ENCODE measurements around the gene BOC. TPM values are rescaled to one million over a fixed set of nuclear protein-coding genes. Genes with fewer than 3 reads are reported as not detected.

BOC gene
- total and polyA plus RNA-seq, 2 of the 4 experiments (the other 2 are of a cell fraction), result 6.8 to 15.2 TPM

DNA sequence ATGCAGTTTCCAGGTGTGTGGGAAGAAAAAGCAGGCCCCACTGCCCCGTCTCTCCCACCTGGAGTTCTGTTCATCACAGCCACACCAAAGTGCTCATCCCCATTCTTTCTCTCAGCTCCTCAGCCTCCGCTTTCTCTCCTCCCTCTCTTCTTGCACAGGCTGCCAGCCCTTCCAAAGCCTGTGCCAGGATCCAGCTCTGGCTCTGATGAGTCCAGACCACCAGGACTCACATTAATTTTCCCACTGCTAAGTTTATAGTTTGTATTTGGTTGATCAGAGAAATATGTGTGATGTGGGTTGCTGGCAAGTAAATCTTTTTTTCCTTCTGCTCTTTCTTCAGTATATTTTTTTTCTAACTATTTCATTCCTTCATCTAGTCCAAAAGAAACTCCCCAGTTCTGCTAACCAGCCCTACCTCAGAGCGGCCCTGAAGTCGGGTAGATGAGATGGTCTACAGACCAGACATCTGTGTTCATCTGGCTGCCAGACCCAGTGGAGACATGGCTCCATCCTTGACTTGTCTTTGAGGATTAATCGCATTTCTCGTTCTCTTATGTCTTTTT, 49.8 kb downstream of the BOC start:
- TF ChIP-seq SMC3 (IDR thresholded peaks at IDR 0.05; ENCODE audit: low read depth, low read length) (no peak), CHD1 (IDR thresholded peaks at IDR 0.05; ENCODE audit: low read depth, low read length) (no peak), MAFK (IDR thresholded peaks at IDR 0.05; ENCODE audit: low read depth, low read length) (no peak)
- TF ChIP-seq, protein P1, sequence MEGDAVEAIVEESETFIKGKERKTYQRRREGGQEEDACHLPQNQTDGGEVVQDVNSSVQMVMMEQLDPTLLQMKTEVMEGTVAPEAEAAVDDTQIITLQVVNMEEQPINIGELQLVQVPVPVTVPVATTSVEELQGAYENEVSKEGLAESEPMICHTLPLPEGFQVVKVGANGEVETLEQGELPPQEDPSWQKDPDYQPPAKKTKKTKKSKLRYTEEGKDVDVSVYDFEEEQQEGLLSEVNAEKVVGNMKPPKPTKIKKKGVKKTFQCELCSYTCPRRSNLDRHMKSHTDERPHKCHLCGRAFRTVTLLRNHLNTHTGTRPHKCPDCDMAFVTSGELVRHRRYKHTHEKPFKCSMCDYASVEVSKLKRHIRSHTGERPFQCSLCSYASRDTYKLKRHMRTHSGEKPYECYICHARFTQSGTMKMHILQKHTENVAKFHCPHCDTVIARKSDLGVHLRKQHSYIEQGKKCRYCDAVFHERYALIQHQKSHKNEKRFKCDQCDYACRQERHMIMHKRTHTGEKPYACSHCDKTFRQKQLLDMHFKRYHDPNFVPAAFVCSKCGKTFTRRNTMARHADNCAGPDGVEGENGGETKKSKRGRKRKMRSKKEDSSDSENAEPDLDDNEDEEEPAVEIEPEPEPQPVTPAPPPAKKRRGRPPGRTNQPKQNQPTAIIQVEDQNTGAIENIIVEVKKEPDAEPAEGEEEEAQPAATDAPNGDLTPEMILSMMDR (conservative IDR thresholded peaks at IDR 0.05; ENCODE audit: low read depth, low read length), result no peak
- intact Hi-C loops (cut with micrococcal nuclease) (no loop called here), in situ Hi-C loops (cut with MboI; ENCODE audit: low sequenced_read_pairs) (no loop called here), dilution Hi-C loops (cut with HindIII; ENCODE audit: low sequenced_read_pairs, unreplicated experiment) (no loop called here)
- Histone ChIP-seq H3K4ac (ENCODE audit: low read depth, low read length) (no peak overlapping the region), H3K18ac (ENCODE audit: low read depth, low read length) (no peak overlapping the region), H4K20me1 (ENCODE audit: insufficient read depth, low read length) (no peaks in the 10 kb centered on the region), H2AK9ac (replicated peaks; ENCODE audit: low read depth, low read length, poor library complexity) (no peak overlapping the region), H3K4me3 (ENCODE audit: insufficient read depth, low read depth, low read length) (no peak overlapping the region), H3K9me3 (ENCODE audit: control insufficient read depth, insufficient read depth, low read length) (no peaks in the 10 kb centered on the region), H2BK5ac (ENCODE audit: low read depth, low read length, poor library complexity, severe bottlenecking) (no peak overlapping the region), H2BK20ac (ENCODE audit: low read depth, low read length) (no peak overlapping the region), H3K9me1 (ENCODE audit: insufficient read depth, low read length) (no peaks in the 10 kb centered on the region), H2AK5ac (ENCODE audit: low read depth, low read length) (no peak overlapping the region), H3K23ac (ENCODE audit: low read depth, low read length) (no peak overlapping the region), H3K4me2 (ENCODE audit: low read depth, low read length) (no peak overlapping the region), H2BK15ac (ENCODE audit: low read depth, low read length) (no peak overlapping the region), H3K4me1 (ENCODE audit: control insufficient read depth, insufficient read depth, low read length) (no peaks in the 10 kb centered on the region; the same call in 1 of the 2 replicates), H3K56ac (ENCODE audit: extremely low read depth, insufficient read depth, low read length) (no peak overlapping the region), H4K8ac (ENCODE audit: low read depth in 2 of 2, low read length in 2 of 2) (no peak overlapping the region), H2AFZ (replicated peaks; ENCODE audit: low read length, poor library complexity) (no peak overlapping the region), H4K5ac (ENCODE audit: low read depth, low read length) (no peak overlapping the region), H3K79me1 (ENCODE audit: low read depth in 1 of 2, low read length in 2 of 2) (no peaks in the 10 kb centered on the region), H3K36me3 (ENCODE audit: control insufficient read depth, insufficient read depth, low read length) (peaks cover 11% of the 10 kb centered on the region), H4K91ac (ENCODE audit: insufficient read depth, low read depth, low read length) (no peak overlapping the region), H3K9ac (ENCODE audit: low read depth, low read length) (no peak overlapping the region), H3K14ac (replicated peaks; ENCODE audit: low read depth, low read length) (no peak overlapping the region), H2BK120ac (ENCODE audit: low read depth, low read length) (no peak overlapping the region), H3K27me3 (ENCODE audit: control insufficient read depth, insufficient read depth, low read length) (peaks cover 5% of the 10 kb centered on the region), H3K27ac (ENCODE audit: insufficient read depth, low read length) (no peak overlapping the region)
- BruUV-seq (replicated peaks), result no TSS peak
- CTCF ChIA-PET, result no interaction called here
- DNase-seq (no peak), ATAC-seq (ENCODE audit: low read depth) (no peak)
- WGBS, 2 experiments (ENCODE audit: extremely low coverage in 2 of 2, insufficient read length in 1 of 2), result no CpG with 5 or more reads among the region's 6 CpGs
- POLR2A ChIA-PET (ENCODE audit: unreplicated experiment), result no interaction called here
